ENCODE results near the gene ANK2. TPM values are rescaled to one million over a fixed set of nuclear protein-coding genes. Genes with fewer than 3 reads are reported as not detected.

The ANK2 gene
- total RNA-seq (2021; ENCODE audit: unreplicated experiment), result 5.6 TPM
- 1.5 and 1.8 TPM in 2 replicates for polyA plus RNA-seq (2012)
- Bru-seq, nascent RNA, result percentile 68 among the genes with signal in this experiment
- percentile 50 among the genes with signal in this experiment for BruChase-seq, experiment 1, labeled RNA remaining after a 6-hour chase
- BruChase-seq, experiment 2, labeled RNA remaining after a 2-hour chase, result percentile 61 among the genes with signal in this experiment
- long read RNA-seq, partial matches to known transcripts, result 0 of 5 reads
- long read RNA-seq, other reads (novel, unspliced or antisense), result 5 of 5 reads

DNA sequence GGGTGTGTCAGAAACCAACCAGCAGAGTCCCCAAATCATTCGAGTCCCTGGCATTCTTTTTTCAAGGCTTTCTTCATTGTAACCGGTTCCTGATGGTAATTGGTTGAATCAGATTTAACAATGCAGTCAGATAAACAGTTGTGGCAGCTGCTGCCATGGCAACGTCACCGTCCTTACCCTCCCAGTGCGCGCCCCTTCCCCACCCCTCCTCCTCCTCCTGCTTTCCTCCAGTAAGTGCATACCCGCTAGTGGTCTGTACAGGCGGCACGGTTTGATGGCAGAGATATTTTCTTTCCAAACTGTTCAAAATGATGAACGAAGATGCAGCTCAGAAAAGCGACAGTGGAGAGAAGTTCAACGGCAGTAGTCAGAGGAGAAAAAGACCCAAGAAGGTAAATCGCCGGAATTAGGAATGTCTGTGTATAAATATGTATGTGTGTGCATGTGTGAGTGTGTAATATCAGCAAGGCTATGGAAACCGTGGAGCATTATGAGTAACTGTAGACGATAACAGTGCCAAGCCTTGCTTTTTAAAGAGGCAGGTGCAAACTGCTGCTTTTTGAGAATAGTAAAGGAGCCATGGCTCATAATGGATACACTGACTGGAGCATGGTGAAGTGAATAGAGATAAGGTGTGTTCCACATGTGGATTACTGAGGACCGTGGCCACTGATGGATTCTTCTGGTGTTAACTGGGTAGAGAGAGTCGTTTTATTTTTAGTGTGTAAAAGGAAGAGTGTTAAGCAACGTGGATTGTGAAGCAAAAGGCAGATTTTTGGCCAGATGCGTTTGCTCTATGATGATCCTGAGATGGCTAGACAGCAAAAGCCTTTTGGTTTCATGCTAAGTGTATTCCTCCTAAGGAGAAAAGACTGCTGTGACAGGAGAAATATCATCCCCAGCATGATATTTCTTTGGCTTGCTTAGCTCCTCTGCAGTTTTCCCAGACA is at the start of gene ANK2:
Gene ANK2, plus strand, starts transcription at position 233 of the 950 bp plus-strand sequence. Its CDS starts 76 bp downstream, at position 309.
- Histone ChIP-seq H3K9ac (ENCODE audit: low read length) (no peak within 1 kb of the TSS), H3K27me3 (ENCODE audit: insufficient read depth, low read length) (no peaks in the 10 kb centered on the region), H3K79me2 (ENCODE audit: insufficient read depth, low read length) (no peaks in the 10 kb centered on the region), H3K9me2 (ENCODE audit: insufficient read depth) (no peaks in the 10 kb centered on the region), H3K4me2 (ENCODE audit: low read length) (no peak within 1 kb of the TSS), H3K9me3 (ENCODE audit: control insufficient read depth in 1 of 2, insufficient read depth in 1 of 2, low read depth in 1 of 2, low read length in 2 of 2) (no peaks in the 10 kb centered on the region), H3K4me3 (replicated peaks in 1 of 2; ENCODE audit: low read depth in 1 of 2, low read length in 2 of 2) (no peak within 1 kb of the TSS), H3K27ac (ENCODE audit: low read depth, low read length) (no peak within 1 kb of the TSS), H4K20me1 (ENCODE audit: insufficient read depth) (no peaks in the 10 kb centered on the region), H2AFZ (ENCODE audit: low read depth, low read length, poor library complexity, severe bottlenecking) (no peak within 1 kb of the TSS), H3K4me1 (ENCODE audit: control insufficient read depth in 1 of 2, insufficient read depth in 2 of 2, low read length in 2 of 2) (no peaks in the 10 kb centered on the region), H3K36me3 (ENCODE audit: control insufficient read depth in 1 of 2, insufficient read depth in 2 of 2, low read length in 2 of 2) (no peaks in the 10 kb centered on the region)
- TF ChIP-seq EZH2phosphoT487 (IDR thresholded peaks at IDR 0.05; ENCODE audit: borderline replicate concordance) (no peak), EZH2 (IDR thresholded peaks at IDR 0.05) (no peak), EGR1 (IDR thresholded peaks at IDR 0.05; ENCODE audit: low read depth) (no peak)
- TF ChIP-seq, protein P1, sequence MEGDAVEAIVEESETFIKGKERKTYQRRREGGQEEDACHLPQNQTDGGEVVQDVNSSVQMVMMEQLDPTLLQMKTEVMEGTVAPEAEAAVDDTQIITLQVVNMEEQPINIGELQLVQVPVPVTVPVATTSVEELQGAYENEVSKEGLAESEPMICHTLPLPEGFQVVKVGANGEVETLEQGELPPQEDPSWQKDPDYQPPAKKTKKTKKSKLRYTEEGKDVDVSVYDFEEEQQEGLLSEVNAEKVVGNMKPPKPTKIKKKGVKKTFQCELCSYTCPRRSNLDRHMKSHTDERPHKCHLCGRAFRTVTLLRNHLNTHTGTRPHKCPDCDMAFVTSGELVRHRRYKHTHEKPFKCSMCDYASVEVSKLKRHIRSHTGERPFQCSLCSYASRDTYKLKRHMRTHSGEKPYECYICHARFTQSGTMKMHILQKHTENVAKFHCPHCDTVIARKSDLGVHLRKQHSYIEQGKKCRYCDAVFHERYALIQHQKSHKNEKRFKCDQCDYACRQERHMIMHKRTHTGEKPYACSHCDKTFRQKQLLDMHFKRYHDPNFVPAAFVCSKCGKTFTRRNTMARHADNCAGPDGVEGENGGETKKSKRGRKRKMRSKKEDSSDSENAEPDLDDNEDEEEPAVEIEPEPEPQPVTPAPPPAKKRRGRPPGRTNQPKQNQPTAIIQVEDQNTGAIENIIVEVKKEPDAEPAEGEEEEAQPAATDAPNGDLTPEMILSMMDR (IDR thresholded peaks at IDR 0.05 in 2 of 3, conservative IDR thresholded peaks at IDR 0.05 in 1 of 3; ENCODE audit: borderline replicate concordance in 1 of 3, insufficient read depth in 1 of 3, low read depth in 2 of 3, low read length in 2 of 3), result no peak
- ChIA-PET CTCF (no interaction called here), RAD21 (ENCODE audit: low non-redundant PET in 1 of 2, low total read pairs in 2 of 2, uncharacterized antibody in 2 of 2, unreplicated experiment in 2 of 2) (no interaction called here), POLR2A (no interaction called here)
- BruUV-seq (replicated peaks), result no TSS peak
- no peak for ATAC-seq
- no peak for DNase-seq (ENCODE audit: low read depth, low spot score)
- intact Hi-C loops (cut with micrococcal nuclease), result no loop called here

DNA sequence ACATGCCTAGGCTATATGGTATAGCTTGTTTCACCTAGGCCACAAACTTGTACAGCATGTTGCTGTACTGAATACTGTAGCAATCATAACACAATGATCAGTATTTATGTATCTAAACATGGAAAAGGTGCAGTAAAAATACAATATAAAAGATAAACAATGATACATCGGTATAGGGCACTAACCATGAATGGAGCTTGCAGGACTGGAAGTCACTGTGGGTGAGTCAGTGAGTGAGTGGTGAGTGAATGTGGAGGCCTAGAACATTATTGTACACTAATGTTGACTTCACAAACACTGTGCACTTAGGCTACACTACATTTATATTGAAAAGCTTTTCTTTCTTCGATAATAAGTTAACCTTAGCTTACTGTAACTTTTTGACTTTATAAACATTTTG is 45.6 kb upstream of the ANK2 start:
- no peak overlapping the region for H3K27ac ChIP-seq (ENCODE audit: low read depth, low read length)
- intact Hi-C loops (cut with micrococcal nuclease), result no loop called here
- TF ChIP-seq ZNF274 (IDR thresholded peaks at IDR 0.05; ENCODE audit: low read depth, low read length) (no peak), EZH2phosphoT487 (IDR thresholded peaks at IDR 0.05; ENCODE audit: borderline replicate concordance) (no peak), SIN3A (IDR thresholded peaks at IDR 0.05; ENCODE audit: low read depth) (no peak), YY1 (IDR thresholded peaks at IDR 0.05; ENCODE audit: extremely low read depth, insufficient replicate concordance, low read depth, low read length) (no peak), CEBPB (IDR thresholded peaks at IDR 0.05; ENCODE audit: low read depth) (no peak), POLR2AphosphoS5 (IDR thresholded peaks at IDR 0.05; ENCODE audit: low read depth, low read length) (no peak), TCF7L2 (IDR thresholded peaks at IDR 0.05; ENCODE audit: borderline replicate concordance, extremely low read depth, insufficient read depth, insufficient read length) (no peak), RAD21 (IDR thresholded peaks at IDR 0.05; ENCODE audit: low read depth) (no peak), EGR1 (IDR thresholded peaks at IDR 0.05; ENCODE audit: low read depth) (no peak), FOSL1 (IDR thresholded peaks at IDR 0.05; ENCODE audit: low read depth) (no peak)
- TF ChIP-seq, protein P2, sequence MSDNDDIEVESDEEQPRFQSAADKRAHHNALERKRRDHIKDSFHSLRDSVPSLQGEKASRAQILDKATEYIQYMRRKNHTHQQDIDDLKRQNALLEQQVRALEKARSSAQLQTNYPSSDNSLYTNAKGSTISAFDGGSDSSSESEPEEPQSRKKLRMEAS (IDR thresholded peaks at IDR 0.05), result no peak

More for the DNA sequence above, 45.6 kb upstream of the ANK2 start:
- no peaks in the 10 kb centered on the region for H3K9me3 ChIP-seq (ENCODE audit: control insufficient read depth in 1 of 2, insufficient read depth in 1 of 2, low read depth in 1 of 2, low read length in 2 of 2)
- no peaks in the 10 kb centered on the region for H4K20me1 ChIP-seq (ENCODE audit: insufficient read depth)
- no peak overlapping the region for H3K9ac ChIP-seq (ENCODE audit: low read length)
- no peak for DNase-seq (ENCODE audit: low read depth, low spot score)
- H3K4me2 ChIP-seq (ENCODE audit: low read length), result no peak overlapping the region
- H3K79me2 ChIP-seq (ENCODE audit: insufficient read depth, low read length), result no peaks in the 10 kb centered on the region
- ChIA-PET CTCF (no interaction called here), RAD21 (ENCODE audit: low non-redundant PET in 1 of 2, low total read pairs in 2 of 2, uncharacterized antibody in 2 of 2, unreplicated experiment in 2 of 2) (no interaction called here), POLR2A (no interaction called here)
- no peaks in the 10 kb centered on the region for H3K27me3 ChIP-seq (ENCODE audit: insufficient read depth, low read length)
- H3K9me2 ChIP-seq (ENCODE audit: insufficient read depth), result no peaks in the 10 kb centered on the region
- H3K4me1 ChIP-seq (ENCODE audit: control insufficient read depth in 1 of 2, insufficient read depth in 2 of 2, low read length in 2 of 2), result no peaks in the 10 kb centered on the region
- no peak overlapping the region for H2AFZ ChIP-seq (ENCODE audit: low read depth, low read length, poor library complexity, severe bottlenecking)
- no peak for ATAC-seq
- no peak overlapping the region for H3K4me3 ChIP-seq (replicated peaks in 1 of 2; ENCODE audit: low read depth in 1 of 2, low read length in 2 of 2)
- no peaks in the 10 kb centered on the region for H3K36me3 ChIP-seq (ENCODE audit: control insufficient read depth in 1 of 2, insufficient read depth in 2 of 2, low read length in 2 of 2)
- BruUV-seq (replicated peaks), result no TSS peak
